ENCODE measurements around the gene DOK4. TPM values are rescaled to one million over a fixed set of nuclear protein-coding genes. Genes with fewer than 3 reads are reported as not detected.

DOK4 gene
- total RNA-seq, 1 experiment from 2014 or later: 23.0 TPM

DNA sequence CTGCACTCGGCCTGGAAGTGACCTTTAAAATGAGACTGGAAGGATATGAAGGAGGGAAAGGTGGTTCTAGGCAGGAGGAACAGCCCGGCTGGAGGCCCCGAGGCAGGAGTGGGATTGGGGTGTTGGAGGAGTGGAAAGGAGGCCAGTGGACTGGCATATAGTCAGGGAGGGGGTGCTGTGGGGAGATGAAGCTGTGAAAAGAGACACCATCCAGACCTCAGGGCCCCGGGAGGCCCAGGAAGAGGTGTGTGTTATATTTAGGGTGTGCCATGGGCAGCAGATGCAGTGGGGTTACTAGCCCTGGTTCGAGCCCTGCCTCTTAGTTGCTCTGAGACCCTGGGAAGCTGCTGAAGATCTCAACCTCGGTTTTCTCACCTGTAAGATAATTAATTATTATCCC lies 18.9 kb upstream of the DOK4 start:
- H3K36me3 Mint-ChIP-seq (ENCODE audit: insufficient read depth, unreplicated experiment): no peaks in the 10 kb centered on the region
- no peak for DNase-seq
- CTCF ChIA-PET: no interaction called here
- no TSS peak for BruUV-seq (replicated peaks)
- no peak overlapping the region for H3K4me3 Mint-ChIP-seq (ENCODE audit: low read depth, unreplicated experiment)
- no peak for TF ChIP-seq CTCF (IDR thresholded peaks at IDR 0.05; ENCODE audit: unreplicated experiment)
- no peak overlapping the region for H3K27ac Mint-ChIP-seq (ENCODE audit: unreplicated experiment)
- H3K4me1 Mint-ChIP-seq (ENCODE audit: low read depth, unreplicated experiment): peaks cover 9% of the 10 kb centered on the region
- H3K27me3 Mint-ChIP-seq (ENCODE audit: unreplicated experiment): peaks cover 83% of the 10 kb centered on the region
- intact Hi-C loops (cut with micrococcal nuclease; ENCODE audit: unreplicated experiment): no loop called here
- no peaks in the 10 kb centered on the region for H3K9me3 Mint-ChIP-seq (ENCODE audit: low read depth, unreplicated experiment)

- no peak for TF ChIP-seq CTCF (IDR thresholded peaks at IDR 0.05; ENCODE audit: unreplicated experiment)
- CTCF ChIA-PET: no interaction called here
- BruUV-seq (replicated peaks): no TSS peak
- Mint-ChIP-seq H3K36me3 (ENCODE audit: insufficient read depth, unreplicated experiment) (no peaks in the 10 kb centered on the region), H3K4me1 (ENCODE audit: low read depth, unreplicated experiment) (peaks cover 9% of the 10 kb centered on the region), H3K27me3 (ENCODE audit: unreplicated experiment) (peaks cover 83% of the 10 kb centered on the region), H3K27ac (ENCODE audit: unreplicated experiment) (no peak overlapping the region), H3K4me3 (ENCODE audit: low read depth, unreplicated experiment) (no peak overlapping the region), H3K9me3 (ENCODE audit: low read depth, unreplicated experiment) (no peaks in the 10 kb centered on the region)
- intact Hi-C loops (cut with micrococcal nuclease; ENCODE audit: unreplicated experiment): no loop called here
- no peak for DNase-seq
Observed at GRCh38 chr16:57504491-57504890, 18.2 kb upstream of the DOK4 start.

GRCh38 chr16:57504001-57504400 lies 17.7 kb upstream of the DOK4 start:
- H3K36me3 Mint-ChIP-seq (ENCODE audit: insufficient read depth, unreplicated experiment): no peaks in the 10 kb centered on the region
- DNase-seq: no peak
- peaks cover 9% of the 10 kb centered on the region for H3K4me1 Mint-ChIP-seq (ENCODE audit: low read depth, unreplicated experiment)
- intact Hi-C loops (cut with micrococcal nuclease; ENCODE audit: unreplicated experiment): no loop called here
- H3K27ac Mint-ChIP-seq (ENCODE audit: unreplicated experiment): no peak overlapping the region
- no peaks in the 10 kb centered on the region for H3K9me3 Mint-ChIP-seq (ENCODE audit: low read depth, unreplicated experiment)
- peaks cover 79% of the 10 kb centered on the region for H3K27me3 Mint-ChIP-seq (ENCODE audit: unreplicated experiment)
- H3K4me3 Mint-ChIP-seq (ENCODE audit: low read depth, unreplicated experiment): no peak overlapping the region
- TF ChIP-seq CTCF (IDR thresholded peaks at IDR 0.05; ENCODE audit: unreplicated experiment): no peak
- BruUV-seq (replicated peaks): no TSS peak
- CTCF ChIA-PET: no interaction called here

DNA sequence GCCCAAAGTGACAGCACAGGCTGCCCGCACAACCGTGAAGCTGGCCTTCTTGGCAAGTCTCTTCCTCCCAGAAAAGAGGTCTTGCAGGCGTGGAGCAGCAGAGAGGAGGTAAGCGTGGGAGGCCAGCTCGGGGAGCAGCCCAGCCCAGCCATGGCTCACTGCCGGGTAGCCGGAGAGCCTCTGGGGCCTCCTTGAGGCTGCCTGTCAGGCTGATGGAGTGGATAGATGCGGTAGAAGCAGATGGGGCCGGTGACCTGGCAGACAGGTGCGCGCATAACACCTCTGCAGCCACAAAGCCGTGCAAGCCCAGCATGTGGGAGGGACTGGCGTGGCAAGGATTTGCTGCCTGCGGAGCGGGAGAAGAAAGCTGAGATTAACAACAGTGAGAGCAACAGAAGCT lies 17.1 kb upstream of the DOK4 start:
- BruUV-seq (replicated peaks): no TSS peak
- no peaks in the 10 kb centered on the region for H3K9me3 Mint-ChIP-seq (ENCODE audit: low read depth, unreplicated experiment)
- no peaks in the 10 kb centered on the region for H3K36me3 Mint-ChIP-seq (ENCODE audit: insufficient read depth, unreplicated experiment)
- H3K27ac Mint-ChIP-seq (ENCODE audit: unreplicated experiment): no peak overlapping the region
- H3K4me1 Mint-ChIP-seq (ENCODE audit: low read depth, unreplicated experiment): peaks cover 9% of the 10 kb centered on the region
- TF ChIP-seq CTCF (IDR thresholded peaks at IDR 0.05; ENCODE audit: unreplicated experiment): no peak
- H3K4me3 Mint-ChIP-seq (ENCODE audit: low read depth, unreplicated experiment): no peak overlapping the region
- DNase-seq: no peak
- intact Hi-C loops (cut with micrococcal nuclease; ENCODE audit: unreplicated experiment): no loop called here
- H3K27me3 Mint-ChIP-seq (ENCODE audit: unreplicated experiment): peaks cover 73% of the 10 kb centered on the region
- CTCF ChIA-PET: no interaction called here
